SK-N-SH (cell line): Measurements from ENCODE around the gene TULP1. TPM values are rescaled to one million over a fixed set of nuclear protein-coding genes. Genes with fewer than 3 reads are reported as not detected.

Experiments
- CTCF ChIA-PET: fragments of 300-600, 350-600 bp; formaldehyde crosslinking; extraction: SDS; loops from one replicate; lab custom pipeline; 2021; lab: Yijun Ruan, JAX
- POLR2A ChIA-PET: fragments of 350-600 bp; sonication (Branson Sonifier 250); formaldehyde crosslinking; extraction: SDS; loops from one replicate; lab custom pipeline; 2020; ENCODE audit warnings: antibody characterized with exemption, inconsistent platforms; lab: Yijun Ruan, JAX
- DNase-seq: peaks from one replicate; pipeline ENCODE4 v3.0.0; 2012
- H2AFZ ChIP-seq: fragments of 200-600 bp; sonication (generic); 2 replicates; pipeline ENCODE4 v1.8.1; 2016; ENCODE audit warnings: antibody characterized with exemption, mild to moderate bottlenecking, low read depth
- H3F3A ChIP-seq: fragments of 200-600 bp; sonication (generic); replicated peaks from 2 replicates; pipeline ENCODE3; 2016; ENCODE audit warnings: antibody characterized with exemption, mild to moderate bottlenecking; ENCODE audit not compliant: insufficient read depth
- H3K27ac ChIP-seq, 2 experiments: fragments of 200-500 bp in 1 of 2; fragments of 200-600 bp in 1 of 2; sonication (Bioruptor generic) in 1 of 2; sonication (generic), shearing (Covaris generic) in 1 of 2; 2 replicates each; pipeline versions ENCODE4 v1.5.1 to v1.6.1; 2014 to 2016; ENCODE audit warnings: low read depth in 2 of 2, inconsistent platforms in 1 of 2, low read length in 1 of 2, mild to moderate bottlenecking in 1 of 2, mixed read lengths in 1 of 2
- H3K27me3 ChIP-seq: fragments of 200-600 bp; sonication (generic), shearing (Covaris generic); 2 replicates; pipeline ENCODE4 v1.6.1; 2016; ENCODE audit warnings: mixed run types; ENCODE audit not compliant: insufficient read depth
- H3K36me3 ChIP-seq, 2 experiments: fragments of 200-500 bp in 1 of 2; fragments of 200-600 bp in 1 of 2; sonication (Bioruptor generic) in 1 of 2; sonication (generic) in 1 of 2; replicated peaks in 1 of 2; 2 replicates each; pipeline versions ENCODE3 to v1.5.1; 2014 to 2016; ENCODE audit warnings: low read length in 1 of 2, mild to moderate bottlenecking in 1 of 2; ENCODE audit not compliant: insufficient read depth in 2 of 2, control insufficient read depth in 1 of 2
- H3K4me1 ChIP-seq, 2 experiments: fragments of 200-500 bp in 1 of 2; fragments of 200-600 bp in 1 of 2; sonication (Bioruptor generic) in 1 of 2; sonication (generic), shearing (Covaris generic) in 1 of 2; 2 replicates each; pipeline versions ENCODE4 v1.5.1 to v1.6.1; 2014 to 2016; ENCODE audit warnings: low read depth in 1 of 2, low read length in 1 of 2, mixed run types in 1 of 2; ENCODE audit not compliant: insufficient read depth in 2 of 2, control insufficient read depth in 1 of 2
- H3K4me2 ChIP-seq: fragments of 200-600 bp; sonication (generic), shearing (Covaris generic); 2 replicates; pipeline ENCODE4 v1.6.1; 2017; ENCODE audit warnings: mixed run types
- H3K4me3 ChIP-seq, 2 experiments: fragments of 200-500 bp in 1 of 2; fragments of 200-600 bp in 1 of 2; sonication (Bioruptor generic) in 1 of 2; sonication (generic), shearing (Covaris generic) in 1 of 2; 2 replicates each; pipeline versions ENCODE4 v1.5.1 to v1.8.1; 2014 to 2016; ENCODE audit warnings: low read depth in 2 of 2, inconsistent platforms in 1 of 2, low read length in 1 of 2, mild to moderate bottlenecking in 1 of 2, mixed read lengths in 1 of 2, moderate library complexity in 1 of 2
- H3K79me2 ChIP-seq: fragments of 200-600 bp; sonication (generic); 2 replicates; pipeline ENCODE4 v1.8.1; 2017; ENCODE audit warnings: mild to moderate bottlenecking; ENCODE audit not compliant: insufficient read depth
- H3K9ac ChIP-seq: fragments of 200-600 bp; sonication (generic); 2 replicates; pipeline ENCODE4 v1.6.1; 2017; ENCODE audit warnings: mixed run types
- H3K9me2 ChIP-seq: fragments of 200-600 bp; sonication (generic); 2 replicates; pipeline ENCODE4 v1.6.1; 2017; ENCODE audit warnings: mixed run types
- H3K9me3 ChIP-seq: fragments of 200-600 bp; sonication (generic); 2 replicates; pipeline ENCODE4 v1.6.1; 2017; ENCODE audit warnings: mixed run types, mild to moderate bottlenecking, moderate library complexity
- H4K20me1 ChIP-seq: fragments of 200-600 bp; sonication (generic); 2 replicates; pipeline ENCODE4 v1.6.1; 2017; ENCODE audit warnings: mild to moderate bottlenecking, mixed run types; ENCODE audit not compliant: insufficient read depth
- GABPA ChIP-seq: IDR thresholded peaks from 2 replicates; pipeline ENCODE4 v1.4.0; 2012; ENCODE audit warnings: low read depth, mild to moderate bottlenecking
- JUND ChIP-seq: IDR thresholded peaks from 2 replicates; pipeline ENCODE4 v1.4.0; 2012
- MXI1 ChIP-seq: IDR thresholded peaks from 2 replicates; pipeline ENCODE4 v1.6.1; 2012; ENCODE audit warnings: mild to moderate bottlenecking, low read depth, low read length, improper control_type of control experiment
- RXRA ChIP-seq: IDR thresholded peaks from 2 replicates; pipeline ENCODE4 v1.4.0; 2012; ENCODE audit warnings: low read depth, mild to moderate bottlenecking, borderline replicate concordance
- SMC3 ChIP-seq: IDR thresholded peaks from 2 replicates; pipeline ENCODE4 v1.6.1; 2012; ENCODE audit warnings: low read depth, low read length, improper control_type of control experiment
- WGBS: methylation state at CpG from one replicate; pipeline ENCODE4 v1.1.6; 2017; ENCODE audit warnings: low lambda C conversion rate; 5-methylcytosine and 5-hydroxymethylcytosine counted together
- polyA plus RNA-seq, 3 experiments: library from polyadenylated mRNA; depleted of rRNA; stranded (reverse); fragments of >200 nt; gene quantifications; 2 replicates each; pipeline ENCODE4 v1.2.3, GENCODE V29; 2012
- TF ChIP-seq, protein P1 (sequence below): IDR thresholded peaks from 2 replicates; pipeline ENCODE4 v1.4.0; 2012; ENCODE audit warnings: low read depth, borderline replicate concordance
- TF ChIP-seq, protein P2 (sequence below): IDR thresholded peaks from 2 replicates; pipeline ENCODE4; 2012

The TULP1 gene
- polyA plus RNA-seq, 1 of the 3 experiments (the other 2 are of a cell fraction) = not detected

DNA sequence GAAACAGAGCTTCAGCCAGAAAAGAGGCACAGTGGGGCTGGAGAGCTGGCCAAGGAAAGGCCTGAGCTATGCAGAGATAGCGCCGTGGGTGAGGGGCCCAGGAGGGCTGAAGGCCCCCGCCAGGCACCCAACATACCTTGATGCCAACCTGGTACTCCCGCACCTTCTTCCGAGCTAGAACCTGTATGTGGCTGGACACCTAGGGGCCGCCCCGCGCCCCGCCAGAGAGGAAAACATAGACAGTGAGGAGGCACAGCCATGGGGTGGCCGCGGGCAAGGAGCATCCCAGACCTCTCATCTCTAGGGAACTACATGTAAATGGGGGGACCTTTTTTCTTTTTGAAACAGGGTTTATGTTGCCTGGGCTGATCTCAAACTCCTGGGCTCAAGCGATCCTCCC lies 32.5 kb downstream of the TULP1 start:
- Histone ChIP-seq H3K9me3 (no peaks in the 10 kb centered on the region), H3K4me2 (no peak overlapping the region), H3K27me3 (no peaks in the 10 kb centered on the region), H3K36me3 (peaks cover 0 to 3% of the 10 kb centered on the region in 2 experiments), H3K4me1 (peaks cover 0 to 3% of the 10 kb centered on the region in 2 experiments; a peak in 2 of 4 replicates), H3K4me3 (no peak overlapping the region), H4K20me1 (no peaks in the 10 kb centered on the region), H3K27ac (no peak overlapping the region), H2AFZ (no peak overlapping the region), H3F3A (no peaks in the 10 kb centered on the region), H3K9ac (no peak overlapping the region), H3K79me2 (no peaks in the 10 kb centered on the region), H3K9me2 (no peaks in the 10 kb centered on the region)
- TF ChIP-seq, protein P1, sequence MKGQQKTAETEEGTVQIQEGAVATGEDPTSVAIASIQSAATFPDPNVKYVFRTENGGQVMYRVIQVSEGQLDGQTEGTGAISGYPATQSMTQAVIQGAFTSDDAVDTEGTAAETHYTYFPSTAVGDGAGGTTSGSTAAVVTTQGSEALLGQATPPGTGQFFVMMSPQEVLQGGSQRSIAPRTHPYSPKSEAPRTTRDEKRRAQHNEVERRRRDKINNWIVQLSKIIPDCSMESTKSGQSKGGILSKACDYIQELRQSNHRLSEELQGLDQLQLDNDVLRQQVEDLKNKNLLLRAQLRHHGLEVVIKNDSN = no peak
- TF ChIP-seq RXRA (no peak), MXI1 (no peak), JUND (no peak)
- TF ChIP-seq, protein P2, sequence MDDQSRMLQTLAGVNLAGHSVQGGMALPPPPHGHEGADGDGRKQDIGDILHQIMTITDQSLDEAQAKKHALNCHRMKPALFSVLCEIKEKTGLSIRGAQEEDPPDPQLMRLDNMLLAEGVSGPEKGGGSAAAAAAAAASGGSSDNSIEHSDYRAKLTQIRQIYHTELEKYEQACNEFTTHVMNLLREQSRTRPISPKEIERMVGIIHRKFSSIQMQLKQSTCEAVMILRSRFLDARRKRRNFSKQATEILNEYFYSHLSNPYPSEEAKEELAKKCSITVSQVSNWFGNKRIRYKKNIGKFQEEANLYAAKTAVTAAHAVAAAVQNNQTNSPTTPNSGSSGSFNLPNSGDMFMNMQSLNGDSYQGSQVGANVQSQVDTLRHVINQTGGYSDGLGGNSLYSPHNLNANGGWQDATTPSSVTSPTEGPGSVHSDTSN = no peak
- 94% methylated on average over 5 of the region's 12 CpGs for WGBS
- DNase-seq = no peak
- ChIA-PET CTCF (interaction anchor here (0.8 to 1.5 kb wide), 4 partner anchors 9 to 138 kb away, joined by 3 to 5 read pairs (median 3); partner anchors contain the start of gene PPARD), POLR2A (interaction anchor here (1.2 kb wide), 1 partner anchor 9 kb away, joined by 6 read pairs; no protein-coding TSS in a partner anchor)

DNA sequence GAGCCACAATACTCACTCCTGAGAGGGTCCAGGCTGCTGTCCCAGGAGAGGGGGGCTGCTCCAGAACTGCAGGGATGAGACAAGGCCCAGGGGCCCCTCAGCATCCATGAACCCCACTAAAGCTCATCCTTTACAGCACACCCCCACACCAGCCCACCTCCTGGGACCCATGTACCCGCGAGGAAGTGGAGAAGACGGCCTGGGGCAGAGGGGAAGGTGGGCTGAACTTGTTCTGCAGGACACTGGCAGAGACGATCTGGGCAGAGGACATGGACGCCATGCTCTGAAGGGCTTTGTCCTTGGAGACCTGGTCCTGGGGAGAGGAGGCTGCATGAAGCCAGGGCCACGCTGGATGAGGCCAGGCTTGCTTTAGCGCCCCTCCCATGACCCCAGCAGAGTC lies 34.4 kb downstream of the TULP1 start:
- WGBS = 90% methylated on average over 4 of the region's 7 CpGs
- Histone ChIP-seq H4K20me1 (0 out of 2 replicates have a peak, but pooled peaks cover 2% of the 10 kb centered on the region), H3F3A (peaks cover 6% of the 10 kb centered on the region), H3K4me1 (no peaks in the 10 kb centered on the region), H3K9ac (no peak overlapping the region), H2AFZ (no peak overlapping the region), H3K9me3 (no peaks in the 10 kb centered on the region), H3K36me3 (peaks cover 0 to 3% of the 10 kb centered on the region in 2 experiments), H3K9me2 (no peaks in the 10 kb centered on the region), H3K79me2 (no peaks in the 10 kb centered on the region), H3K27ac (no peak overlapping the region), H3K4me3 (no peak overlapping the region), H3K4me2 (no peak overlapping the region), H3K27me3 (no peaks in the 10 kb centered on the region)
- CTCF ChIA-PET = interaction anchor here (0.8 to 1.9 kb wide), 4 partner anchors 9 to 259 kb away, joined by 3 to 5 read pairs (median 4); partner anchors contain the start of gene ARMC12
- DNase-seq = no peak
- POLR2A ChIA-PET = interaction anchor here (1.0 kb wide), 1 partner anchor 14 kb away, joined by 4 read pairs; no protein-coding TSS in a partner anchor
- TF ChIP-seq SMC3 (no peak), GABPA (no peak)
- TF ChIP-seq, protein P1 = no peak
